A549 (cell line): ENCODE measurements around the gene SNUPN.

Source experiments
- CBX8 ChIP-seq: fragments of 200-600 bp; sonication (generic); IDR thresholded peaks from 2 replicates; pipeline ENCODE4 v1.6.1; 2016
- EP300 ChIP-seq, 2 experiments: fragments of >200 bp; sonication (Bioruptor Twin); formaldehyde crosslinking; IDR thresholded peaks; 2 replicates in 1 of 2; 3 replicates in 1 of 2; pipeline ENCODE4 v1.6.1; 2016 to 2017
- JUNB ChIP-seq: fragments of >200 bp; sonication (Bioruptor Twin); formaldehyde crosslinking; IDR thresholded peaks from 2 replicates; pipeline ENCODE4 v1.6.1; 2016
- POLR2A ChIP-seq: IDR thresholded peaks from 2 replicates; pipeline ENCODE4 v1.6.1; 2012; ENCODE audit warnings: mild to moderate bottlenecking, low read length
- RCOR1 ChIP-seq: fragments of 150-350 bp; IDR thresholded peaks from 2 replicates; pipeline ENCODE4 v1.6.1; 2014; ENCODE audit warnings: antibody characterized with exemption, low read length, low read depth
- SMC3 ChIP-seq: fragments of >200 bp; sonication (Bioruptor Twin); formaldehyde crosslinking; IDR thresholded peaks from 3 replicates; pipeline ENCODE4 v1.6.1; 2018; ENCODE audit warnings: inconsistent platforms
- SREBF2 ChIP-seq: fragments of 450-650 bp; IDR thresholded peaks from 2 replicates; pipeline ENCODE4 v1.6.1; 2014; ENCODE audit warnings: mild to moderate bottlenecking, moderate library complexity
- TF ChIP-seq, protein P1 (sequence below): fragments of 200-600 bp; sonication (generic); IDR thresholded peaks from 2 replicates; pipeline ENCODE4 v1.6.1; 2016; ENCODE audit warnings: antibody characterized with exemption, mild to moderate bottlenecking, moderate library complexity
- TF ChIP-seq, protein P2 (sequence below): fragments of >200 bp; sonication (Bioruptor Twin); formaldehyde crosslinking; IDR thresholded peaks from 3 replicates; pipeline ENCODE4 v1.5.1; 2016

DNA sequence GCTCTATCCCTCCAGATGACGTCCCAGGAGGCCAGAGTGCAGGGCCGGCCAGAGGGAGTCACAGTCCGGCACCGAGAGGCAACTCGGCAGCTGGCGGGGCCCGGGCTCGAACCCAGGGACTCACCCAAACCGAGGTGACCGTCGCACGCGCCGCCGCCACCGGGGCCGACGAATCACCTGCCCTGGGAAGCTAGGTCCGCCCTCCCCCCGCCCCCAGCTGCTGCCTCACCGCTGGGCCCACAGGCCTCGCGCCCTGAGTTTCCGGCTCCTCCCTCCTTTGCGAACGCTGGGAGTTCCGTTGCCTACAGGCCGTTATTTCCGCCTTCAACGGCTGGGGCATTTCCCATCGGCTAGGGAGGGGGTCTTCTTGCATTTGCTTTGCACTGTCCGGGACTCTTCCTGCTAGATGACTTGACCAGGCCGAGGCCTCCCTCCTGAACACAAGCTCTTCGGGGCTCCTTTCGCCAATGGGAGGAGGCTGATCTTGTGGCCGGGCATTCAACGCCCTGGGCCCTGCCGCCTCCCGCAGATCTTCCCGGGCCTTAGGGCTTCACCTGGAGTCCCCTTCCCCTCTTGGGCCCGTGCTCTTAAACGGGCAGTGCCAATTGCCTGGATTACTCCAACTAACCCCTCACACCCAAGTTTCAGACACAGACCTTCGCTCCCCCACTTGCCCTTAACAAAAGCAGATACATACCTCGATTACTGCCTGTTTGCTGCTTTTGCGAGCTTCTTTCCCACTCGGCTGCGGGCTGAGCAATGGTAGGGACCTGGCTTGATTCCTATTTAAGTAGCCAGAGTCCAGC lies at the start of gene SNUPN:
- TF ChIP-seq, protein P1, sequence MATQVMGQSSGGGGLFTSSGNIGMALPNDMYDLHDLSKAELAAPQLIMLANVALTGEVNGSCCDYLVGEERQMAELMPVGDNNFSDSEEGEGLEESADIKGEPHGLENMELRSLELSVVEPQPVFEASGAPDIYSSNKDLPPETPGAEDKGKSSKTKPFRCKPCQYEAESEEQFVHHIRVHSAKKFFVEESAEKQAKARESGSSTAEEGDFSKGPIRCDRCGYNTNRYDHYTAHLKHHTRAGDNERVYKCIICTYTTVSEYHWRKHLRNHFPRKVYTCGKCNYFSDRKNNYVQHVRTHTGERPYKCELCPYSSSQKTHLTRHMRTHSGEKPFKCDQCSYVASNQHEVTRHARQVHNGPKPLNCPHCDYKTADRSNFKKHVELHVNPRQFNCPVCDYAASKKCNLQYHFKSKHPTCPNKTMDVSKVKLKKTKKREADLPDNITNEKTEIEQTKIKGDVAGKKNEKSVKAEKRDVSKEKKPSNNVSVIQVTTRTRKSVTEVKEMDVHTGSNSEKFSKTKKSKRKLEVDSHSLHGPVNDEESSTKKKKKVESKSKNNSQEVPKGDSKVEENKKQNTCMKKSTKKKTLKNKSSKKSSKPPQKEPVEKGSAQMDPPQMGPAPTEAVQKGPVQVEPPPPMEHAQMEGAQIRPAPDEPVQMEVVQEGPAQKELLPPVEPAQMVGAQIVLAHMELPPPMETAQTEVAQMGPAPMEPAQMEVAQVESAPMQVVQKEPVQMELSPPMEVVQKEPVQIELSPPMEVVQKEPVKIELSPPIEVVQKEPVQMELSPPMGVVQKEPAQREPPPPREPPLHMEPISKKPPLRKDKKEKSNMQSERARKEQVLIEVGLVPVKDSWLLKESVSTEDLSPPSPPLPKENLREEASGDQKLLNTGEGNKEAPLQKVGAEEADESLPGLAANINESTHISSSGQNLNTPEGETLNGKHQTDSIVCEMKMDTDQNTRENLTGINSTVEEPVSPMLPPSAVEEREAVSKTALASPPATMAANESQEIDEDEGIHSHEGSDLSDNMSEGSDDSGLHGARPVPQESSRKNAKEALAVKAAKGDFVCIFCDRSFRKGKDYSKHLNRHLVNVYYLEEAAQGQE = no peak
- TF ChIP-seq SMC3 (no peak), CBX8 (no peak), EP300 (IDR thresholded peaks at IDR 0.05) (no peak), POLR2A (peak; percentile 90), JUNB (no peak), SREBF2 (no peak), RCOR1 (no peak)
- TF ChIP-seq, protein P2, sequence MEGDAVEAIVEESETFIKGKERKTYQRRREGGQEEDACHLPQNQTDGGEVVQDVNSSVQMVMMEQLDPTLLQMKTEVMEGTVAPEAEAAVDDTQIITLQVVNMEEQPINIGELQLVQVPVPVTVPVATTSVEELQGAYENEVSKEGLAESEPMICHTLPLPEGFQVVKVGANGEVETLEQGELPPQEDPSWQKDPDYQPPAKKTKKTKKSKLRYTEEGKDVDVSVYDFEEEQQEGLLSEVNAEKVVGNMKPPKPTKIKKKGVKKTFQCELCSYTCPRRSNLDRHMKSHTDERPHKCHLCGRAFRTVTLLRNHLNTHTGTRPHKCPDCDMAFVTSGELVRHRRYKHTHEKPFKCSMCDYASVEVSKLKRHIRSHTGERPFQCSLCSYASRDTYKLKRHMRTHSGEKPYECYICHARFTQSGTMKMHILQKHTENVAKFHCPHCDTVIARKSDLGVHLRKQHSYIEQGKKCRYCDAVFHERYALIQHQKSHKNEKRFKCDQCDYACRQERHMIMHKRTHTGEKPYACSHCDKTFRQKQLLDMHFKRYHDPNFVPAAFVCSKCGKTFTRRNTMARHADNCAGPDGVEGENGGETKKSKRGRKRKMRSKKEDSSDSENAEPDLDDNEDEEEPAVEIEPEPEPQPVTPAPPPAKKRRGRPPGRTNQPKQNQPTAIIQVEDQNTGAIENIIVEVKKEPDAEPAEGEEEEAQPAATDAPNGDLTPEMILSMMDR = no peak
